Fibroblast of the aortic adventitia (primary cell): ENCODE data around the gene NOC2L. TPM values are rescaled to one million over a fixed set of nuclear protein-coding genes. Genes with fewer than 3 reads are reported as not detected.

Source experiments
- DNase-seq: peaks from one replicate; pipeline ENCODE4 v3.0.0-alpha.2; 2010; ENCODE audit warnings: low read depth
- H3K4me3 ChIP-seq: 2 replicates; pipeline ENCODE4 v1.5.1; 2011; ENCODE audit warnings: low read depth, mild to moderate bottlenecking, control low read depth, low read length, moderate library complexity
- total RNA-seq: library from RNA; depleted of rRNA; stranded (reverse); fragments of >200 nt; gene quantifications from 2 replicates; pipeline ENCODE4 v1.2.3, GENCODE V29; 2012; ENCODE audit warnings: low replicate concordance
- TF ChIP-seq, protein P1 (sequence below): IDR thresholded peaks from 2 replicates; pipeline ENCODE4 v1.5.1; 2011; ENCODE audit warnings: mild to moderate bottlenecking, low read length, control low read depth, inconsistent platforms; ENCODE audit not compliant: insufficient read depth

Gene NOC2L
- total RNA-seq, 1 donor: 54.1 TPM

DNA sequence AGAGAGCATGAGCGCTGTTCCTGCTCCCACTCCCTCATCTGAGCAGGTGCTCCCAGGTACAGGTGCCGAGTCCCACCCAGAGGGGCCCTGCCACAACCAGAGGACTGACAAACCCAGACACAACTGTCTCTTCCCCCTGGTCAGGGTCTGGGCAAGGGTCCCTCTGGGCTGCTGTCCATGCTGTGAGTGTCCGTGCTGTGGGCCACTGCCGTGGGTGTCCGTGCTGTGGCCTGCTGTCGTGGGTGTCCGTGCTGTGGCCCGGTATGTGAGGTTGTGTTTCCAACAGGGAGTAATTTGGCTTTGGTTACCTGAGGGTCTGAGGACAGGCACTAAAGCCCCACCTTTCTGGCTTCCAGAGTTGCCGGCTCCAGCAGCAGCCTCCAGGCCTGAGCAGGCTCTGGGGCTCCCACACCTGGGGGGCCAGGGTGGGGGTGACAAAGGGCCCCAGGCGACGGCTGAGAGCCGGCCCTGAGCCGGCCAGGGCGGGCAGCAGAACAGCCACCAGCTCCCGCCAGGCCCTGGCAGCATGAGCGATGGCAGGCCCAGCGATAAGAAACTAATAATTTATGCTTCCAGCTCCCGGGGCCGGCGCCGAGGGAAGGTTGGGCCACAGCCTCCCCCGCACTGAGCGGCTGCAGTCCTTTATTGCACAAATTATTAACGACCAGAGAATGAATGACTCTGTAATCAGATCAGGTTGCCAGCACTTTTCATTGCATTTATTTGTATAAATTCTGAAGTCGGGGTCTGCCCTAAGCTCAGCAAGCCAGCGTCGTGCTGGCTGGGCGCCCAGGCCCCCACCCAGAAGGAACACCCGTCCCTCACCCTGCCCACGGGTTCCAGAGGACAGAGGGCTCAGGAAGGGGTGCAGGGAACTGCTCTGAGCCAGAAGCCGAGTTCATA lies 42.6 kb downstream of the NOC2L start:
- peak; percentile 36 for DNase-seq
- no peak overlapping the region for H3K4me3 ChIP-seq

DNA sequence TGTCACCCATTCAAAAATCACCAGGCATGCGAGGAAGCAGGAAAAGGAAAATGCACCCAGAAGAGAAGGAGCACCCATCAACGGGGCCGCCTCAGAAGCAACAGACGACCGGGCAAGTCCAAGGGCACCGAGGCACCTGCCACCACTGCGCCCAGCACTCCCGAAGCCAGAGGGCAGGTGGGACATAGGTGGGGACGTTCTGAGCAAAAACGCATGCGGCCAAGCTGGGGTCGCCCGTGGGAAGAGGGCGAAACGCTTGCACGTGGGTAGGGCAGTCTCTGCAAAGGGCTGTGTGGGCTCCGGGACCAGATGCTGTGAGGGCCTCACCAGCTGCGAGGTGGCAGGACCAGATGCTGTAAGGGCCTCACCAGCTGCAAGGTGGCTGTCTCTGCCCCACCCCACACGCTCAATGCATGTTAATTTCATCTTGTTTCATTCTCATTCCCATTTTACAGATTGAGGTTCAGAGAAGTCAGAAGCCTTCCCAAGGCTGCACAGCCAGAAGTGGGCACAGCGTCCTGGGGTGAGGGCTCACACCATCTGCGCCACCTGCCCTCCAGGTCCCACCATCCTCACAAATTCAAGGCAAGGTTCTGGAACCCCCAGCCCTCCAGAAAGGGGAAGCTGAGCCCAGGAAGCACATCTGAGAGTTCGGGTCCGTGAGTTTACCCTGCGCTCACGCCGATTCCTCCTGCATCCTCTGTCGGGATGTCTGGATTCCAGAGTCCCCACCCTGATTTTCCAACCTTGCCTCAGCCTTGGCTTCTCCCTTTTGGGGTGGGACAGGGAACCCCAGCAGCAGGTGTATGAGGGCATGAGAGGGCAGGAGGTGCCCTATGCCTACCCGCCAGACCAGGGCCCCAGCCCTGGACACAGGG lies 43.5 kb downstream of the NOC2L start:
- no peak overlapping the region for H3K4me3 ChIP-seq
- TF ChIP-seq, protein P1, sequence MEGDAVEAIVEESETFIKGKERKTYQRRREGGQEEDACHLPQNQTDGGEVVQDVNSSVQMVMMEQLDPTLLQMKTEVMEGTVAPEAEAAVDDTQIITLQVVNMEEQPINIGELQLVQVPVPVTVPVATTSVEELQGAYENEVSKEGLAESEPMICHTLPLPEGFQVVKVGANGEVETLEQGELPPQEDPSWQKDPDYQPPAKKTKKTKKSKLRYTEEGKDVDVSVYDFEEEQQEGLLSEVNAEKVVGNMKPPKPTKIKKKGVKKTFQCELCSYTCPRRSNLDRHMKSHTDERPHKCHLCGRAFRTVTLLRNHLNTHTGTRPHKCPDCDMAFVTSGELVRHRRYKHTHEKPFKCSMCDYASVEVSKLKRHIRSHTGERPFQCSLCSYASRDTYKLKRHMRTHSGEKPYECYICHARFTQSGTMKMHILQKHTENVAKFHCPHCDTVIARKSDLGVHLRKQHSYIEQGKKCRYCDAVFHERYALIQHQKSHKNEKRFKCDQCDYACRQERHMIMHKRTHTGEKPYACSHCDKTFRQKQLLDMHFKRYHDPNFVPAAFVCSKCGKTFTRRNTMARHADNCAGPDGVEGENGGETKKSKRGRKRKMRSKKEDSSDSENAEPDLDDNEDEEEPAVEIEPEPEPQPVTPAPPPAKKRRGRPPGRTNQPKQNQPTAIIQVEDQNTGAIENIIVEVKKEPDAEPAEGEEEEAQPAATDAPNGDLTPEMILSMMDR: no peak
- DNase-seq: no peak

More for the DNA sequence above, 42.6 kb downstream of the NOC2L start:
- TF ChIP-seq, protein P1: no peak

DNA sequence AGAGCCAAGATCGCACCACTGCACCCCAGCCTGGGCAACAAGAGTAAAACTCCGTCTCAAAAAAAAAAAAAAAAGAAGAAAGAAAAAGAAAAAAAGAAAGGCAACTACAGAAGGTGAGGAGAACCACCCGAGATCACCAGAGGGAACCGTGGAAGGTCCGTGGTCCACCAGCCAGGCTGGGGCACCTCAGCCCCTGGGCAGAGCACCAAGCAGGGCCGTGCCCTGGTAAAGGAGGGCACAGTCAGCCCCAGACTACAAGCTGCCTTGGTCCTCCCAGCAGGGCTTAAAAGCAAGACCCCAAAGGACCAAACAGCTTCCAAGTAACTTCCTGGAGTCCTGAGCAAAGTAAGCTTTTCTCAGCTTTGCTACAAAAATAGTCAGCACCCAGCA lies 44.2 kb downstream of the NOC2L start:
- TF ChIP-seq, protein P1: no peak
- DNase-seq: no peak
- H3K4me3 ChIP-seq: no peak overlapping the region

DNA sequence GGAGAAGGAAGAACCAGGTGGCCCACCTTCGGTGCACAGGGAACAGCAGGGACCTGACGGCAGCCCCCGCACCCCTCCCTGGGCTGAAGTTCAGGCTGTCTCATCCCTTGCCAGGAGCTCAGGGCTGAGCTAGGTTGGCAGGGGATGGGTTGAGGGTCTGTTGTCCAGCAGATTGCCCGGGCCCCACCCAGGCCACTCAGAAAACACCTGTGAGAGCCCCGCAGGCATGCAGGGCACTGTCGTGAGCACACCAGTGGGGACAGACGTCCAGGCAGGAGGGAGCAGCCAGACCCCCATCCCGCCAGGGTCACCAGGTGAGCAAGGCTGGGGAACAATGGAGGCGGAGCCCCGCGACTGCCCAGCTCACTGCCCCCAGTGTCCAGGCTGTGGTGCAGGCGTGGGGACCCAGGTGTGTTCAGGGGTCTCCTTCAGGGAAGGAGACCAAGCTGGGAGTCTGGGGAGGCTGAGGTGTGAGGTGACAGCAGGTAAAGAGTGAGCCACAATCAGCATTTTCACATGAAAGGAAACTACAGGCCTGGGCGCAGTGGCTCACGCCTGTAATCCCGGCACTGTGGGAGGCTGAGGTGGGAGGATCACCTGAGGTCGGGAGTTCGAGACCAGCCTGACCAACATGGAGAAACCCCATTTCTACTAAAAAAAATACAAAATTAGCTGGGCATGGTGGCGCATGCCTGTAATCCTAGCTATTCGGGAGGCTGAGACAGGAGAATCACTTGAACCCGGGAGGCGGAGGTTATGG lies 44.7 kb downstream of the NOC2L start:
- TF ChIP-seq, protein P1: no peak
- DNase-seq: no peak
- no peak overlapping the region for H3K4me3 ChIP-seq

DNA sequence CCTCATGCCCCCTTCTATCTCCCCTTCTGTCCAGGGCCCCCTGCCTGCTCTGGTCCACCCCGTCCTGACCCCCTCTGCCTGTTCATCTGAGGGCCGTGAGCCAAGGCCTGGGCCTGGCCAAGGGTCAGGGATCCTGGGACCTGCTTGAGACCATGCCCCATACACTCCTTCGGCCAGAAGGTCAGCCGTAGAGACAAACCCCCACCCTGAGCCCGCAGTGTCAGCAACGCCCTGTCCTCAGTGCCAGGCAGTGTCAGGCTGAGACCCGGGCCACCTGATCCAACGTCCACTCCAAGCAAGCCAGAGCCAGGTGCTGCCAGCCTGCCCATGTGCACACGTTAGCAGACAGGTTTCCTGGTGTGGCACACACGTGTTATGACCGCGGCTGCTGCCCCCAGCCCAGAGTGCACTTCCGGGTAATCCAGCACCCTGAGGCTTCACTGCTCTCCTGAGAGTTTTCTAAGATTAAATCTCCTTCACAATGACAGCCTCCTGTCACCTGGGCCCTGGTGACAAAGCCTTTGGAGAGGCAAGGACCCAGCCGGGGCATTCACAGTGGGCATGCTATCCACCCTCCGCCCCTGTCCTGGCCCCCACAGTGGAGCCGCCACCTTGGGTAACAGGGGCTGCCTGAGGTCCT lies 45.4 kb downstream of the NOC2L start:
- TF ChIP-seq, protein P1: no peak
- H3K4me3 ChIP-seq: no peak overlapping the region
- DNase-seq: no peak
